Jurkat, Clone E6-1 (cell line): ENCODE measurements around the gene NEU2. TPM values are rescaled to one million over a fixed set of nuclear protein-coding genes. Genes with fewer than 3 reads are reported as not detected.

Experiments used
- DNase-seq: peaks from one replicate; pipeline ENCODE4 v3.0.0-alpha.2; 2011; ENCODE audit warnings: low read depth, low spot score
- H3K4me3 ChIP-seq: 2 replicates; pipeline ENCODE4 v1.5.1; 2011; ENCODE audit warnings: mild to moderate bottlenecking, low read length, control low read depth, moderate library complexity
- polyA plus RNA-seq: library from polyadenylated mRNA; unstranded; fragments of >200 nt; gene quantifications from one replicate; pipeline ENCODE4 v1.2.1, GENCODE V29; 2012; ENCODE audit warnings: missing spikeins; ENCODE audit not compliant: insufficient read length, insufficient read depth

The NEU2 gene
- not detected for polyA plus RNA-seq

GRCh38 chr2:233032551-233033320, at the start of gene NEU2:
Gene NEU2 (plus strand): TSS chr2:233032672. CDS start chr2:233032672, 0 bp downstream.
- DNase-seq = no peak
- no peak within 1 kb of the TSS for H3K4me3 ChIP-seq

DNA sequence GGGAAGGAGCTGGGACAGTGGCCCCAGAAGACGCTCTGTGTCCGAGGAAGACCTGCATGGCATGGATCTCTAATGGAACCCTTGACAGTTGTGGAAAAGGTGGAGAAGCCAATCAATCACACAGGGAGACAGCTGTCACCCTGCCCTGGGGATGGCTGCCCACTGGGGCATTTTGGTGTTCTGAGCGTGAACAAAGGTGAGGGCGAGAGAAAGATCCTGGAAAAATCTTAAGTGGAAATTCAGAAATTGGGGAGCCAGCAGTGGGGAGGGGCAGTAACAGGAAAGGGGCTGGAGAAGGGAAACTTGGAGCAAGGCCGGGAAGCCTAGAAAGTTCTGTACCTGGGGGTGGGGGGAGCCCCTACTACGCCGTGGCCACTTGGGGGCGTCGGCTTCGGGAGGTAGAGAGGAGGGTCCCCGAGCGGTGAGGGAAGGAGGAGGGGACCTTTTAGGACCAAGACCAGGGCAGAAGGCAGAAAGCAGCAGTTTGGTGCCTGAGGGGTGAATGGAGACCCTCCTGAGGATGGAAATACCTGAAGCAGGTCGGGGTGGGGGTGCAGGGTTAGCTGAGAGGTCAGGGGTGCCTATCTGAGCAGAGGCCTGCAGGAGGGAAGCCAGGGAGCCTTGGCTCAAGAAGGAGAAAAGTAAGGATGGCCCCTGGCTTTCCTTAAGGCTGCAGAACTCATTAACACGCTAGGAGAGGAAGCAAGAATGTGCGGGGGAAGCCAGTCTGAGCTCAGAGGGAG, 49.4 kb upstream of the NEU2 start:
- H3K4me3 ChIP-seq = no peak overlapping the region
- no peak for DNase-seq

DNA sequence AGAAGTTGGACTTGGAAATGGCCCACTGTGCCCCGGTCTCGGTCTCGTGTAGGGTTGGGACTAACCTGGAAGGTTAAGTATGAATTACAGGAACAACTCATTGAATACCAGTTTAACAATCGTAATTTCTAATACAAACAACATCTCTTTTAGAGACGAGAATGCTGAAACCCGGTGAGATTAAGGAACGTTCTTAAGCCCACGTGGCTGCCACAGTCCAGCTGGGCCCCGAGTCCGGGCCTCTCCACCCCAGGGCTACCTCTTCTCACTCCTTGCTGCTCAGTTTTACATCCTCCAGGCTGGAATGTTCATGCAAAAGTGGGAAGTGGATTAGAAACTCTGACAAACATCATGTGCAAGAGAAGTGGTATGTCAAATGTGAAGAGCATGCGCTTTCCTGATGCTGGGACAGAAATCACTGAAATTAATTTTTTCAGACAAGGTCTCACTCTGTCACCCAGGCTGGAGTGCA, 48.8 kb upstream of the NEU2 start:
- DNase-seq = no peak
- H3K4me3 ChIP-seq = no peak overlapping the region

GRCh38 chr2:232984451-232985207, 47.8 kb upstream of the NEU2 start:
- no peak overlapping the region for H3K4me3 ChIP-seq
- no peak for DNase-seq

- DNase-seq = no peak
Measured at GRCh38 chr2:232986155-232986554, 46.3 kb upstream of the NEU2 start.

GRCh38 chr2:232993231-232993821, 39.1 kb upstream of the NEU2 start:
- no peak overlapping the region for H3K4me3 ChIP-seq
- DNase-seq = no peak

More at GRCh38 chr2:232986155-232986554, 46.3 kb upstream of the NEU2 start:
- no peak overlapping the region for H3K4me3 ChIP-seq

DNA sequence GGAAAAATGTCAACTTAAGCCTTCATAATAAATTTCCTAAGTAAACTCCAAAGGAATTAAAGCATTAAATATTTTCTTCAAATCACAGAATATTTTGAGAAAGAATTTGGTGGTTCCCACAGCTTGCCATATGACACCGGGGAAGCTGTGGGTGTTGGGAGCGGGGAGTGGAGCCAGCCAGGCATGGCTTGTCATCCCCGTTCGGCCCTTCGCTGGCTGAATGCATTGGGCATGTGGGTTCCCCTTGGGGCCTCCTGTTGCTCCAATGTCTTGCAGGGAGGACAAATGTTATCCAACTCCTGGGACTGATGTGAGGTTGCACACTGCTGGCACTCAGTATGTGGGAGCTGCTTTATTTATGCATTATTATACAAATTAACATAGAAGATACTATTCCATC, 38.0 kb upstream of the NEU2 start:
- no peak for DNase-seq
- no peak overlapping the region for H3K4me3 ChIP-seq

DNA sequence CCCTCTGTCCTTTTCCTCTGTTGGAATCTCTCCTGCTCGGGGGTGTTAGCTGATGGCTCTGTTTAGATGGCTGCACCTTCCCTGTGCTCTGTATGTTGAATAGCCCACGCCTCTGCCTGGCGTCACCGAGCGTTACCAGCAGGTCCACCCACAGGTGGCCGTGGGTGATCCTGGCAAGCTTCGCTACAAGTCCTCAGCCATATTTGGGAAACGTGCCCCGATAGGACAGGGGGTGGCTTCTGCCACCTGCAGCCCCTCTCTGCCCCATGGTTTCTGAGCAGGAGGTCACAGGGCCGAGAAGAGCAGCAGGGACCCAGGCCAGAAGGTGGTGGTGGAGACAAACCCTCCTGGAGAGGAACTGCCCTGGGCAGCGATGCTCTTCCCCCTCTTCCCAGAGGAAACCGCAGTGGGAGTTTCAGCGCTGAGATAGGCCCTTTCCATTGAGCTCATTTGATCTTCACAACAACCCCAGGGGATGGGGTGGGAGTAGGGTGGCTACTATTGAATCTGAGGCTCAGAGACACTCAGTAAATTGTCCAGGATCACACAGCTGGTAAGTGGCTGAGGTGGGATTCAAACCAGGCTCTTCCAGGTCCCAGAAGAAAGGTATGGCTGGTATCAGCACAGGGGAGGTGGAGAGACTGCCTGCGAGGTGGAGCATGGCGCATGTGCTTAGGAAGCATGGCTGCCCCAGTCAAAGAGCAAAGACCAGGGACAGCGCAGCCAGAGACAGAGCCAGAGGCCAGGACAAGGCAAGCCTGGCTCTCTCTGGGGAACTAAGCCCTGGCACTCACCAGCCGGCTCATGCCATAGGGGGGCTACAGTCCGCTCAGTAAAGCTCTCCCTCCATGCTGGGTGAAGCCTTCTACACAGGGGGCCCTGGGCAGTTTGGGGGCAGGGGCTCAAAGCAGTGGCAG, 34.5 kb upstream of the NEU2 start:
- DNase-seq = no peak
- H3K4me3 ChIP-seq = no peak overlapping the region

DNA sequence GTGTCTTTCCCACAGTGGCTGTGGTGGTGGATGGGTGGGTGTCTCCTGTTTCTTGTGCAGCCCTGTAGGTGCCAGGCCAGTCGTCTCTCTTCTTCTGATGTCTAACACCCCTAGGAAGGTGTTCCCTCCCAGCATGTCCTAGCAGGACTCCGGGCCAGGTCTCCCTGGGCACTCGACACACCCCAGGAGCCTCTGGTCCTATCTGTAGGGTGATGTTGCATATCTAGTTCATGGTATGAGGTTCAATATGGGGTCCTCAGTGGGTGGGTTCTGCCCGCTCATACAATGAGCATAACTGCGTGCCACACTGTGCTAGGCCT, 33.8 kb upstream of the NEU2 start:
- H3K4me3 ChIP-seq = no peak overlapping the region
- no peak for DNase-seq

GRCh38 chr2:232999354-232999753, 33.1 kb upstream of the NEU2 start:
- no peak overlapping the region for H3K4me3 ChIP-seq
- DNase-seq = no peak

DNA sequence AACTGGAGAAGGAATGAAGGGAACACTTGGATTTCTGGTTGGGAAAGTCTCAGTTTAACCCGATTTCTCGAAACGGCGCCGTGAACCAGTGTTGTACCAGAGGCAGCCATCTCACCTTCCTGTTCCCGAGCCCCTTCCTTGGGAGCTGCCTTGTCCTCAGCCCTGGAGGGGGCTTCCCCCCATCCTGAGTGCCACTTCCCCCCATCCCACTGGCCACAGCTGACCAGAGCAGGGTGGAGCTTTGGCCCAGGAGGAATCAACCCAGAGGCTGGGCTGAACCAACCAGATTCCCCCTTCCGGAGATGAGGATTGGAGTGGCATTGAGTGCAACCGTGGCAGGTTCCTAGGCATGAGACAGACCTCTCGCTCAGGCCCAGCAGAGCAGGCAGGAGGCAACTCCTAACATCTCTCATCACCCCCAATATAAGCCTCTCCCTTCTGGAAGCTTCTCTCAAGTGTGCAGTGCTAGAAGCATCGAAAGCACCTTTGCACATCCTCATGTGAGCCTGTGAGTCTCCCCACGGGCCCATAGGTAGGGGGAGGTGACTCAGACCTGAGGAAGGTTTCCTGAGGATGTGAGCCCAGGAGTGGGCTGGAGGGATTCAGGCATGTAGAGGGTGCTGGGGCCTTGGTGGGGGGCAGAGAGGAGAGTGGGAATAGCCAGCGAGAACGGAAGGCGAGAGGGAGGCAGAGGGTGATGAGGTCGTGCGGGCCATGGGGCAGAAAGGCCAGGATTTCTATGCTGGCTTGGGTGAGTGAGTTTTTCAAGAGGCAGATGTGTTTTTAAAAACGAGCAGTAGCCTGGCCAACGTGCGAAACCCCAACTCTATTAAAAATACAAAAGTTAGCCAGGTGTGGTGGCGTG, 31.4 kb upstream of the NEU2 start:
- H3K4me3 ChIP-seq = no peak overlapping the region
- no peak for DNase-seq

GRCh38 chr2:233002829-233003657, 29.4 kb upstream of the NEU2 start:
- DNase-seq = no peak
- H3K4me3 ChIP-seq = no peak overlapping the region

GRCh38 chr2:233003658-233004555, 28.6 kb upstream of the NEU2 start:
- H3K4me3 ChIP-seq = no peak overlapping the region
- no peak for DNase-seq

DNA sequence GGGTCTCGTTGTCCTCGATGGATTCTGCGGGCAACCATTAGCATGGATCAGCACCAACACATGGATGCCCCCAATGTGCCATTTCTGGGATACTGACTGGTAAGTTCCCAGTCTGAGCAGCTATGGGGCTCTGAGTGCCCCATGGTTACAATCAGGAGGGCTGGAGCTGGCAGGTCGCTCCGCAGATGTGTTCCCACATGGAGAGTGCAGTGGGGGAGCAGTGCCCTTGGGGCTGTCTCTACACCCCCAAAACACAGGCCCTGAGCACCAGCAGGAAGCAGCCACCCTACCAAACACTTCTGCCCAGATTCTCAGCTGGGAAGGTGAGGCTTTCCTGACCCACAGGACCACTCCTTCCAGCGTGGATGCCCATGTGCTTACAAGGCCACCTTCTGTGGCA, 27.4 kb upstream of the NEU2 start:
- no peak for DNase-seq
- no peak overlapping the region for H3K4me3 ChIP-seq

GRCh38 chr2:233006648-233007047, 25.8 kb upstream of the NEU2 start:
- DNase-seq = no peak
- H3K4me3 ChIP-seq = no peak overlapping the region

DNA sequence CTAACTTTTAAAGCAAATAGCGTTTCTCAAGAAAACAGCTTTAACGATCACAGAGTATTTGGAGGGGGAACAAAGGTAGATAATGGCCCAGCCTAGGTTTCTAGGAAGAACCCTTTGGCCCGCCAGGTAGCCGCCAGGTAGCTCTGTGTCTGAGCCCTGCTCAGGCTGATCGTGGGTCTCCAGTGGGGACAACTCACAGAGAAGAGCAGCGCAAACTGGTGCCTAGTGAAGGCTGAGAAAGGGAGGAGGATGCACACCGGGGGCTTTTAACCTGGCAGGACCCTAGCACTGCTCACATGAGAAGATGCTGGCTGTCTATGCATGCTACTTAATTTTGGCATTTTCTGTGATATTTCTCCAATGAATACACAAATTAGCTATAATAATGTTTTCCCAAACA, 25.2 kb upstream of the NEU2 start:
- DNase-seq = no peak
- H3K4me3 ChIP-seq = no peak overlapping the region
